ENCODE data around the gene ERC2. TPM values are rescaled to one million over a fixed set of nuclear protein-coding genes. Genes with fewer than 3 reads are reported as not detected.
A peak's percentile ranks its signal among the peaks of the same experiment; 100 is the strongest.

ERC2 gene
- polyA plus RNA-seq, 3 donors = not detected

- WGBS (ENCODE audit: insufficient coverage) = no CpG with 5 or more reads among the region's 5 CpGs
- peaks cover 12 to 15% of the 10 kb centered on the region in 2 donors for H3K9me3 ChIP-seq (replicated peaks in 1 of 2; ENCODE audit: control insufficient read depth in 1 of 2, insufficient read depth in 1 of 2, low read length in 2 of 2)
- H3K4me1 ChIP-seq (ENCODE audit: control insufficient read depth in 1 of 2, insufficient read depth in 2 of 2, low read length in 2 of 2) = no peaks in the 10 kb centered on the region
- peak overlapping the region in 1 of 7 donors; percentile 21 for H3K27ac Mint-ChIP-seq
- no peaks in the 10 kb centered on the region for H3K36me3 Mint-ChIP-seq
- no peak overlapping the region for H3K4me3 Mint-ChIP-seq
- H3K4me2 ChIP-seq (replicated peaks; ENCODE audit: extremely low read depth, low read length, poor library complexity, severe bottlenecking) = no peak overlapping the region
- H4K20me1 ChIP-seq (ENCODE audit: insufficient read depth, low read length) = no peaks in the 10 kb centered on the region
- peak in 1 of 3 donors; percentile 31 for DNase-seq
- H3K4me1 Mint-ChIP-seq = peaks cover 6% of the 10 kb centered on the region
- H3K27me3 Mint-ChIP-seq (ENCODE audit: low read depth in 3 of 3) = peaks cover 0 to 4% (median 1%) of the 10 kb centered on the region in 3 donors
- H3K79me2 ChIP-seq (ENCODE audit: insufficient read depth, low read length) = no peaks in the 10 kb centered on the region
- intact Hi-C loops (cut with micrococcal nuclease) = no loop called here
- H3K27ac ChIP-seq (ENCODE audit: low read depth in 1 of 2, low read length in 2 of 2) = no peak overlapping the region
- no peaks in the 10 kb centered on the region for H3K27me3 ChIP-seq (ENCODE audit: control insufficient read depth in 2 of 2, insufficient read depth in 2 of 2, low read length in 2 of 2)
- no peak overlapping the region for H2AFZ ChIP-seq (ENCODE audit: insufficient read depth, low read depth, low read length, poor library complexity, severe bottlenecking)
- TF ChIP-seq CTCF (IDR thresholded peaks at IDR 0.05) = no peak
- no peak overlapping the region for H3K9ac ChIP-seq (ENCODE audit: insufficient read depth, low read length, poor library complexity, severe bottlenecking)
- peaks cover 2 to 15% (median 9%) of the 10 kb centered on the region in 7 donors for H3K9me3 Mint-ChIP-seq
- H3K36me3 ChIP-seq (replicated peaks in 1 of 2; ENCODE audit: control insufficient read depth in 1 of 2, insufficient read depth in 2 of 2, low read length in 2 of 2) = no peaks in the 10 kb centered on the region
- no peak overlapping the region for H3K4me3 ChIP-seq (replicated peaks in 1 of 3; ENCODE audit: low read depth in 2 of 3, low read length in 3 of 3)
Measured at GRCh38 chr3:56119575-56120349, 348.5 kb downstream of the ERC2 start.

- H3K4me1 Mint-ChIP-seq = peaks cover 6% of the 10 kb centered on the region
- no peak overlapping the region for H3K27ac ChIP-seq (ENCODE audit: low read depth in 1 of 2, low read length in 2 of 2)
- H3K4me2 ChIP-seq (replicated peaks; ENCODE audit: extremely low read depth, low read length, poor library complexity, severe bottlenecking) = no peak overlapping the region
- H3K36me3 ChIP-seq (replicated peaks in 1 of 2; ENCODE audit: control insufficient read depth in 1 of 2, insufficient read depth in 2 of 2, low read length in 2 of 2) = no peaks in the 10 kb centered on the region
- TF ChIP-seq CTCF (IDR thresholded peaks at IDR 0.05) = no peak
- peaks cover 0 to 4% (median 2%) of the 10 kb centered on the region in 3 donors for H3K27me3 Mint-ChIP-seq (ENCODE audit: low read depth in 3 of 3)
- H3K9me3 ChIP-seq (replicated peaks in 1 of 2; ENCODE audit: control insufficient read depth in 1 of 2, insufficient read depth in 1 of 2, low read length in 2 of 2) = peaks cover 13 to 16% of the 10 kb centered on the region in 2 donors
- H3K79me2 ChIP-seq (ENCODE audit: insufficient read depth, low read length) = no peaks in the 10 kb centered on the region
- no peak overlapping the region for H3K27ac Mint-ChIP-seq
- no peaks in the 10 kb centered on the region for H3K27me3 ChIP-seq (ENCODE audit: control insufficient read depth in 2 of 2, insufficient read depth in 2 of 2, low read length in 2 of 2)
- H3K4me3 ChIP-seq (replicated peaks in 1 of 3; ENCODE audit: low read depth in 2 of 3, low read length in 3 of 3) = no peak overlapping the region
- H2AFZ ChIP-seq (ENCODE audit: insufficient read depth, low read depth, low read length, poor library complexity, severe bottlenecking) = no peak overlapping the region
- no CpG with 5 or more reads among the region's 1 CpG for WGBS (ENCODE audit: insufficient coverage)
- peaks cover 2 to 18% (median 13%) of the 10 kb centered on the region in 7 donors for H3K9me3 Mint-ChIP-seq
- DNase-seq = no peak
- no peak overlapping the region for H3K9ac ChIP-seq (ENCODE audit: insufficient read depth, low read length, poor library complexity, severe bottlenecking)
- H3K36me3 Mint-ChIP-seq = no peaks in the 10 kb centered on the region
- H3K4me1 ChIP-seq (ENCODE audit: control insufficient read depth in 1 of 2, insufficient read depth in 2 of 2, low read length in 2 of 2) = no peaks in the 10 kb centered on the region
- no peak overlapping the region for H3K4me3 Mint-ChIP-seq
- intact Hi-C loops (cut with micrococcal nuclease) = no loop called here
- no peaks in the 10 kb centered on the region for H4K20me1 ChIP-seq (ENCODE audit: insufficient read depth, low read length)
Measured at GRCh38 chr3:56118968-56119367, 349.3 kb downstream of the ERC2 start.

Measured in CD14-positive monocyte (primary cell).